ENCODE measurements around the gene OSGEPL1.

Gene OSGEPL1

DNA sequence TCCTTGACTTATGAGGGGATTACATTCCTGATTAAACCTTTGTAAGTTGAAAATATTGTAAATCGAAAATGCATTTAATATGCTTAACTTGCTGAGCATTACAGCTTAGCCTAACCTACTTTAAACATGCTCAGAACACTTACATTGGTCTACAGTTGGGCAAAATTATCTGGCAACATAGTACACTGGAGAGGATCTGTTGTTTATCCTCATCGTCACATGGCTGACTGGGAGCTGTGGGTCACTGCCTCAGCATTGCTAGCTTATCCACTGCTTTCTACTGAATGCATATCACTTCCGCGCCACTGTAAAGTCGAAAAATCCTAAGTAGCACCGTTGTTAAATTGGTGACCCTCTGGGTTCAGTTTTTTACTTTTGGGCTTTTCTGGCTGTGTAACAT is 35.3 kb upstream of the OSGEPL1 start:
- TF ChIP-seq, protein P1, sequence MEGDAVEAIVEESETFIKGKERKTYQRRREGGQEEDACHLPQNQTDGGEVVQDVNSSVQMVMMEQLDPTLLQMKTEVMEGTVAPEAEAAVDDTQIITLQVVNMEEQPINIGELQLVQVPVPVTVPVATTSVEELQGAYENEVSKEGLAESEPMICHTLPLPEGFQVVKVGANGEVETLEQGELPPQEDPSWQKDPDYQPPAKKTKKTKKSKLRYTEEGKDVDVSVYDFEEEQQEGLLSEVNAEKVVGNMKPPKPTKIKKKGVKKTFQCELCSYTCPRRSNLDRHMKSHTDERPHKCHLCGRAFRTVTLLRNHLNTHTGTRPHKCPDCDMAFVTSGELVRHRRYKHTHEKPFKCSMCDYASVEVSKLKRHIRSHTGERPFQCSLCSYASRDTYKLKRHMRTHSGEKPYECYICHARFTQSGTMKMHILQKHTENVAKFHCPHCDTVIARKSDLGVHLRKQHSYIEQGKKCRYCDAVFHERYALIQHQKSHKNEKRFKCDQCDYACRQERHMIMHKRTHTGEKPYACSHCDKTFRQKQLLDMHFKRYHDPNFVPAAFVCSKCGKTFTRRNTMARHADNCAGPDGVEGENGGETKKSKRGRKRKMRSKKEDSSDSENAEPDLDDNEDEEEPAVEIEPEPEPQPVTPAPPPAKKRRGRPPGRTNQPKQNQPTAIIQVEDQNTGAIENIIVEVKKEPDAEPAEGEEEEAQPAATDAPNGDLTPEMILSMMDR (conservative IDR thresholded peaks at IDR 0.05; ENCODE audit: low read depth, low read length): no peak
- no peak overlapping the region for H3K4me3 ChIP-seq (ENCODE audit: low read length)
- DNase-seq (ENCODE audit: low read depth): no peak

DNA sequence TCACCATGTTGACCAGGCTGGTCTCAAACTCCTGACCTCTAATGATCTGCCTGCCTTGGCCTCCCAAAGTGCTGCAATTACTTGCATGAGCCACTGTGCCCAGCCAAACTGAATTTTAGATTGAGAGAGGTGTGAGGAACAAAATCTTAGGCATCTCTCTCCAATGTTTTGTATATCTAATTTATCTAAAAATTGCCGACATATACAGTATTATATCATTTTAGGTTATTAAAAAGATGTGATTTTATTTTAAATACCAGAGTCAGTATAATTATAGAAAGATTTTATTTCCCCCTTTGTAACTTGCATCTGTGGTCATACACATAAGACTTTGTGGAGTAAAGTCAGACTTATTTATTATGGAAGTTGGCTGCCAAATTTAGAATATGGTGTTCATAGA is 31.7 kb upstream of the OSGEPL1 start:
- TF ChIP-seq, protein P1 (conservative IDR thresholded peaks at IDR 0.05; ENCODE audit: low read depth, low read length): no peak
- DNase-seq (ENCODE audit: low read depth): no peak
- no peak overlapping the region for H3K4me3 ChIP-seq (ENCODE audit: low read length)

DNA sequence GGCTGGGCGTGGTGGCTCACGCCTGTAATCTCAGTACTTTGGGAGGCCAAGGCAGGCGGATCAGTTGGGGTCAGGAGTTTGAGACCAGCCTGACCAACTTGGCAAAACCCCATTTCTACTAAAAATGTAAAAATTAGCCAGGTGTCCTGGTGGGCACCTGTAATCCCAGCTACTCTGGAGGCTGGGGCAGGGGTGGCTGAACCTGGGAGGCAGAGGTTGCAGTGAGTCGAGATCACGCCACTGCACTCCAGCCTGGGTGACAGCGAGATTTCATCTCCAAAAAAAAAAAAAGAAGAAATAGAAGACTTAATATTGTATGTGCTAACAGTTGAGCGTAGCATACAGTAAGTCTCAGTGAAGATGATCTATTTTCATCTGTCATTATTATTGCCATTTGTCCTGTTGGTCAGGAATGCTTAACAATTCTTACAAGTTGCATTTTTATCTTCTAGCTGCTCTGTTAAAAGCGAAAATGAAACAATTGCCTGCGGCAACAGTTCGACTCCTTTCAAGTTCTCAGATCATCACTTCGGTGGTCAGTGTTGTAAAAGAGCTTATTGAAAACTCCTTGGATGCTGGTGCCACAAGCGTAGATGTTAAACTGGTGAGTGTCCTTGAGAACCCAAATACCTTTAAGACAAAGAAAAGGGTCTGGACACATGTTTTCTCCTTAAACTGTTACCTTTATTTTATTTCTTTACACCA is 28.9 kb upstream of the OSGEPL1 start:
- TF ChIP-seq, protein P1 (conservative IDR thresholded peaks at IDR 0.05; ENCODE audit: low read depth, low read length): no peak
- no peak overlapping the region for H3K4me3 ChIP-seq (ENCODE audit: low read length)
- no peak for DNase-seq (ENCODE audit: low read depth)

DNA sequence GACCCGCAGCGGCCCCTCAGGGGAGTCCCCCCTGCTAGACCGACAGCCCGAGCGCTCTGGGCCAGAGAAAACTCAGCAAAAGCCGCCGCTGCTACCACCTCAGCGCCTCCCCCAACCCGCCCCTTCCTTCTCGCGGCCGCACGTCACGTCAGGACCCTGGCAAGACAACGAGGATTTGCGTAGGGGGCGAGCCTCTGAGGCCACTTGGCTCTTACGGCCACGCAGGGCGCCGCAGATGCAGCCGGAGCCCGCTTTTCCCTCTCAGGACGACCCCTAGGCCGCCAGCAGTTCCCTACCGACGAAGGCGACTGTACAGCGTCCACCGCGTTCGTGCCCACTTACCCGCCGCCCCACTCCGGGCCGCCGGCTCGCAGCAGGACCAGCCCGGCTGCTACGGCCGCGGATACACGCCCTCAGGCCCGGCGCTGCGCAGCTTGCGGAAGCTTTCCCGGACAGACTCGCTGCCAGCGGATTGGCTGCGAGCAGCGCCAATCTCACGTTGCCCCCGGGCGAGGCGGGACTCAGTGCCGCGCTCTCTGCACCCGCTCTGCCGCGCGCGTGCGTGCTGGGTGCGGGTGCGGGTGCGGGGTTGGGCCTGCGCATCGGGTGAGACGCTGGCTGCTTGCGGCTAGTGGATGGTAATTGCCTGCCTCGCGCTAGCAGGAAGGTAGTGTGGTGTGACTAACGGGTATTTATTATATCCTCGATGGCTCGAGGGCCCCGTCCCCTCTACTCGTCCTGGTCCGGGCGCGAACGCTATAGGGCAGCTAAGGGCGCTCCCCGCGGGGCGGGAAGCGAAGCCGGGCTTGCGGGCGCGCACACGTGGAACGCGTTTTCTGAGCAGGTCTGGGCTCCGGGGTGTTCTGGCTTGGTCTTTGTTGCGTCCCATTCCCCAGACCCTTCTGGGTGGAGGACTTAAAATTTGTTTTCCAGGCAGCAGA is 21.6 kb upstream of the OSGEPL1 start, which contains the start of the genes ORMDL1 and PMS1:
Gene ORMDL1 (minus strand): TSS at position 413 of the 941 bp plus-strand sequence. CDS start 1,744 bp downstream, outside the sequence.
Gene PMS1 (plus strand): TSS at position 524 of the 941 bp plus-strand sequence. CDS start 7,360 bp downstream, outside the sequence.
- TF ChIP-seq, protein P1 (conservative IDR thresholded peaks at IDR 0.05; ENCODE audit: low read depth, low read length): no peak
- peak; percentile 85 for DNase-seq (ENCODE audit: low read depth)
- peak within 1 kb of the TSS; percentile 92 for H3K4me3 ChIP-seq (ENCODE audit: low read length)

GRCh38 chr2:189783451-189783926 is 20.9 kb upstream of the OSGEPL1 start:
- TF ChIP-seq, protein P1 (conservative IDR thresholded peaks at IDR 0.05; ENCODE audit: low read depth, low read length): no peak
- DNase-seq (ENCODE audit: low read depth): no peak
- peak overlapping the region; percentile 92 for H3K4me3 ChIP-seq (ENCODE audit: low read length)

- TF ChIP-seq, protein P1 (conservative IDR thresholded peaks at IDR 0.05; ENCODE audit: low read depth, low read length): no peak
- no peak for DNase-seq (ENCODE audit: low read depth)
- H3K4me3 ChIP-seq (ENCODE audit: low read length): peak overlapping the region; percentile 92
Measured at GRCh38 chr2:189782221-189782671, 19.7 kb upstream of the OSGEPL1 start.

Data from retinal pigment epithelial cell (primary cell).